ENCODE data around the gene ASPM. TPM values are rescaled to one million over a fixed set of nuclear protein-coding genes. Genes with fewer than 3 reads are reported as not detected.

Gene ASPM
- total and polyA plus RNA-seq, 7 experiments from 2014 or later: 0.03 to 48.8 (median 0.16) TPM; not detected in 1

Other genes with a start within 250 kb of the ASPM start
- under 1 TPM in 1 of 5 experiments, not detected in 4; 0.44 TPM for gene CFHR2, start 202.9 kb downstream of the ASPM start, total RNA-seq
- gene CFHR2, start 202.9 kb downstream of the ASPM start, polyA plus RNA-seq: not detected
- gene CFHR5, start 169.1 kb downstream of the ASPM start, total RNA-seq: not detected
- gene CFHR5, start 169.1 kb downstream of the ASPM start, polyA plus RNA-seq: not detected
- gene F13B, start 79.4 kb downstream of the ASPM start, total RNA-seq: not detected
- gene F13B, start 79.4 kb downstream of the ASPM start, polyA plus RNA-seq: not detected
- 10 to 100 TPM in 2 of 5 experiments, 1 to 10 TPM in 3; 5.9 to 13.6 (median 7.2) TPM for gene ZBTB41, start 54.6 kb upstream of the ASPM start, total RNA-seq
- 1 to 10 TPM; 3.4 to 4.2 TPM for gene ZBTB41, start 54.6 kb upstream of the ASPM start, polyA plus RNA-seq
- gene CRB1, start 121.6 kb upstream of the ASPM start, total RNA-seq: 1 to 10 TPM in 1 of 5 experiments, under 1 TPM in 3, not detected in 1; 0.08 to 3.2 (median 0.57) TPM
- gene CRB1, start 121.6 kb upstream of the ASPM start, polyA plus RNA-seq: under 1 TPM in 1 of 2 donors, not detected in 1; 0.13 TPM